Activated gamma-delta T cell treated with anti-CD3 and anti-CD28 coated beads, Interleukin-2, amount 50 U/mL, for 16 hours (primary cell): ENCODE data around the gene ZNF567.

Experiments used
- DNase-seq: peaks from one replicate; pipeline ENCODE4 v3.0.0-alpha.2; 2020; ENCODE audit warnings: low read depth

The ZNF567 gene

GRCh38 chr19:36750066-36750691 is 62.8 kb downstream of the ZNF567 start:
- no peak for DNase-seq
